ENCODE results near the gene DUSP1. TPM values are rescaled to one million over a fixed set of nuclear protein-coding genes. Genes with fewer than 3 reads are reported as not detected.

The DUSP1 gene
- total and polyA plus RNA-seq, 2 of the 13 experiments (the other 11 are each of a cell fraction or from before 2014, with no cell fraction given), result 27.1 to 55.5 TPM

DNA sequence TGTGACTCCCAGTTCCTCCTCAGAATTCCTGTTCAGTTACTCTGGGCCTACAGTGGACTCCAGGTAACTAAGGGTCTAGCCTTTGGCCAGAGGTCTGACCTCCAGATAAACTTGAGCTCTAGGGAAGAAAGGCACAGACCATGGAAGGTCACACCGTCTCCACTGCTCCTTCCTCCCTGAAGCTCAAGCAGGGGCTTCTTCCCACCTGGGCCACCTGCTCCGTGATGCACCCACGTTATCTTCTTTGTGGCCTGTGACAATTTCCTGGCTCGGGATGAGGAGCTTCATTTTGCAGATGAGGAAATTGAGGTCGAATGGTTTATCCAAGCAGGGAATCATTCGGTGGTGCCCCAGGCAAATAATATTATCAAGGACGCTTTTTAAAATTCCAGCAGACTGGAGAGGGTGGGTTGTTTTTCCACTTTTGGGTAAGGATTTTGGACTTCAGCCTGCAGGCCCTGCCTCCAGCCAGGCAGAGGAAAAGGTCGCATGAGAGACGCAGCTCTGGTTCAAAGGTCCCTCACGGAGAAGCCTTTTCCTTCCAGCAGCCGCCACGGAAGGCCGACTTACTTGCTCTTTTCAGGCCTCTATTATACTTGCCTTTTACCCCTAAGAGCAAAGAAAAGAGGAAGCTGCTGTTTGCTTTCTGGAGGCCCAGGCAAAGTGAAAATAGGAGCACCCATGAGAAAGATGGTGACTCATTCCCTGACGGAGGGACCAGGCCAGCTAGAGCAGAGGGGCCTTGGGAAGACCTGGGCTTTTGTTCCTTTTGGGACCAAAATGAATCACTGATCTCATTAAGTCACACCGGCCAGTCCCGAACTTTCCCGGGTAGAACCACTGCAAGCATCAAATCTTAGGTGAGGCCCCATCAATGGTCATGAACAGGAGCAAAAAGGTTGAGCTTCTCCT is 22.8 kb upstream of the DUSP1 start (continued):
- TF ChIP-seq ARID4A (CRISPR knock-in tag; IDR thresholded peaks at IDR 0.05; ENCODE audit: borderline replicate concordance) (peak; percentile 24; the same call in 1 of the 2 replicates), SALL1 (CRISPR knock-in tag; IDR thresholded peaks at IDR 0.05) (peak; percentile 86), TMF1 (CRISPR knock-in tag; IDR thresholded peaks at IDR 0.05; ENCODE audit: low read depth) (peak; percentile 42; the same call in 1 of the 2 replicates), ZFYVE20 (CRISPR knock-in tag; IDR thresholded peaks at IDR 0.05; ENCODE audit: borderline replicate concordance, low read depth) (no peak), ERF (CRISPR knock-in tag; IDR thresholded peaks at IDR 0.05) (no peak), NCOA1 (CRISPR knock-in tag; IDR thresholded peaks at IDR 0.05) (no peak), MYNN (CRISPR knock-in tag; IDR thresholded peaks at IDR 0.05; ENCODE audit: low read depth) (no peak), ZNF432 (CRISPR knock-in tag; IDR thresholded peaks at IDR 0.05; ENCODE audit: borderline replicate concordance) (no peak), POLR2A (IDR thresholded peaks at IDR 0.05; ENCODE audit: insufficient read depth in 1 of 2, low read depth in 2 of 2, low read length in 2 of 2) (no peak), ZNF12 (CRISPR knock-in tag; IDR thresholded peaks at IDR 0.05) (peak; percentile 98), ZNF232 (CRISPR knock-in tag; IDR thresholded peaks at IDR 0.05; ENCODE audit: borderline replicate concordance) (peak; percentile 54; the same call in 1 of the 2 replicates), NRL (CRISPR knock-in tag; IDR thresholded peaks at IDR 0.05; ENCODE audit: borderline replicate concordance) (0 out of 2 replicates have a peak, but pooled peaks have one; percentile 22), ZNF326 (CRISPR knock-in tag; IDR thresholded peaks at IDR 0.05; ENCODE audit: borderline replicate concordance) (no peak), TFE3 (CRISPR knock-in tag; IDR thresholded peaks at IDR 0.05) (no peak), SP1 (IDR thresholded peaks at IDR 0.05) (no peak), SP1 (CRISPR knock-in tag; IDR thresholded peaks at IDR 0.05) (no peak), ZNF556 (CRISPR knock-in tag; IDR thresholded peaks at IDR 0.05; ENCODE audit: borderline replicate concordance) (peak; percentile 62; the same call in 1 of the 2 replicates), SOX13 (IDR thresholded peaks at IDR 0.05) (no peak), SOX13 (CRISPR knock-in tag; conservative IDR thresholded peaks at IDR 0.05 in 1 of 2, IDR thresholded peaks at IDR 0.05 in 1 of 2) (peak in 1 of 2 experiments; percentile 26; a peak in 1 of 4 replicates), MEF2D (CRISPR knock-in tag; IDR thresholded peaks at IDR 0.05) (no peak), ZNF264 (CRISPR knock-in tag; IDR thresholded peaks at IDR 0.05) (0 out of 2 replicates have a peak, but pooled peaks have one; percentile 36), ZNF614 (CRISPR knock-in tag; IDR thresholded peaks at IDR 0.05; ENCODE audit: borderline replicate concordance) (0 out of 2 replicates have a peak, but pooled peaks have one; percentile 60)
- TF ChIP-seq, protein P1, sequence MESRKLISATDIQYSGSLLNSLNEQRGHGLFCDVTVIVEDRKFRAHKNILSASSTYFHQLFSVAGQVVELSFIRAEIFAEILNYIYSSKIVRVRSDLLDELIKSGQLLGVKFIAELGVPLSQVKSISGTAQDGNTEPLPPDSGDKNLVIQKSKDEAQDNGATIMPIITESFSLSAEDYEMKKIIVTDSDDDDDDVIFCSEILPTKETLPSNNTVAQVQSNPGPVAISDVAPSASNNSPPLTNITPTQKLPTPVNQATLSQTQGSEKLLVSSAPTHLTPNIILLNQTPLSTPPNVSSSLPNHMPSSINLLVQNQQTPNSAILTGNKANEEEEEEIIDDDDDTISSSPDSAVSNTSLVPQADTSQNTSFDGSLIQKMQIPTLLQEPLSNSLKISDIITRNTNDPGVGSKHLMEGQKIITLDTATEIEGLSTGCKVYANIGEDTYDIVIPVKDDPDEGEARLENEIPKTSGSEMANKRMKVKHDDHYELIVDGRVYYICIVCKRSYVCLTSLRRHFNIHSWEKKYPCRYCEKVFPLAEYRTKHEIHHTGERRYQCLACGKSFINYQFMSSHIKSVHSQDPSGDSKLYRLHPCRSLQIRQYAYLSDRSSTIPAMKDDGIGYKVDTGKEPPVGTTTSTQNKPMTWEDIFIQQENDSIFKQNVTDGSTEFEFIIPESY (CRISPR knock-in tag; IDR thresholded peaks at IDR 0.05), result peak; percentile 5; the same call in 1 of the 2 replicates
